RWPE1 (cell line): ENCODE results near the gene AMOTL2.

Source experiments
- CTCF ChIA-PET: fragments of 350-600 bp; sonication (Branson Sonifier 250); formaldehyde crosslinking; extraction: SDS; loops from one replicate; lab custom pipeline; 2021; lab: Yijun Ruan, JAX
- POLR2A ChIA-PET: fragments of 400-600 bp; formaldehyde crosslinking; extraction: SDS; loops from one replicate; lab custom pipeline; 2020; ENCODE audit warnings: antibody characterized with exemption; ENCODE audit not compliant: low non-redundant PET; lab: Yijun Ruan, JAX
- DNase-seq: peaks from one replicate; pipeline ENCODE4 v3.0.0; 2012; ENCODE audit warnings: low spot score
- H3K27ac ChIP-seq: fragments of 450-650 bp; 2 replicates; pipeline ENCODE4 v1.5.1; 2017
- CTCF ChIP-seq: fragments of 450-650 bp; conservative IDR thresholded peaks from 2 replicates; pipeline ENCODE4 v1.5.1; 2017; ENCODE audit warnings: low read depth, mild to moderate bottlenecking

AMOTL2 gene

GRCh38 chr3:134331811-134332199 is 42.4 kb downstream of the AMOTL2 start:
- peak overlapping the region; percentile 87 for H3K27ac ChIP-seq
- no peak for TF ChIP-seq CTCF
- ChIA-PET CTCF (interaction anchor here (0.5 to 0.7 kb wide), 3 partner anchors 27 to 142 kb away, joined by 3 read pairs; no protein-coding TSS in a partner anchor), POLR2A (interaction anchor here (1.0 kb wide), 1 partner anchor 154 kb away, joined by 4 read pairs; the partner anchor contains the start of genes ANAPC13 and CEP63)
- DNase-seq: no peak

GRCh38 chr3:134330883-134331810 is 43.1 kb downstream of the AMOTL2 start:
- ChIA-PET POLR2A (interaction anchor here (0.7 to 1.0 kb wide), 2 partner anchors 155 to 198 kb away, joined by 3 to 4 read pairs; partner anchors contain the start of genes ANAPC13 and CEP63), CTCF (interaction anchor here (0.5 to 0.7 kb wide), 3 partner anchors 28 to 143 kb away, joined by 3 read pairs; no protein-coding TSS in a partner anchor)
- TF ChIP-seq CTCF: no peak
- peak; percentile 86 for DNase-seq
- peak overlapping the region; percentile 87 for H3K27ac ChIP-seq

- H3K27ac ChIP-seq: peak overlapping the region; percentile 99
- DNase-seq: no peak
- TF ChIP-seq CTCF: no peak
- ChIA-PET CTCF (no interaction called here), POLR2A (interaction anchor here (0.9 to 1.3 kb wide), 2 partner anchors 25 to 35 kb away, joined by 3 to 4 read pairs; no protein-coding TSS in a partner anchor)
These were observed 45.4 kb downstream of the AMOTL2 start for GRCh38 chr3:134328846-134329245.

- DNase-seq: peak; percentile 73
- CTCF ChIA-PET: interaction anchor here (0.9 kb wide), 1 partner anchor 20 kb away, joined by 5 read pairs; no protein-coding TSS in a partner anchor
- POLR2A ChIA-PET: interaction anchor here (0.9 to 1.3 kb wide), 2 partner anchors 26 to 36 kb away, joined by 3 to 4 read pairs; no protein-coding TSS in a partner anchor
- TF ChIP-seq CTCF: no peak
- H3K27ac ChIP-seq: peak overlapping the region; percentile 99
These were observed 46.1 kb downstream of the AMOTL2 start for GRCh38 chr3:134328147-134328591.

GRCh38 chr3:134327594-134327975 is 46.7 kb downstream of the AMOTL2 start:
- no peak for TF ChIP-seq CTCF
- peak; percentile 91 for DNase-seq
- POLR2A ChIA-PET: interaction anchor here (1.3 kb wide), 1 partner anchor 36 kb away, joined by 4 read pairs; no protein-coding TSS in a partner anchor
- CTCF ChIA-PET: interaction anchor here (0.9 kb wide), 1 partner anchor 20 kb away, joined by 5 read pairs; no protein-coding TSS in a partner anchor
- peak overlapping the region; percentile 99 for H3K27ac ChIP-seq
